OCI-LY7 (cell line): ENCODE measurements around the gene GH1.
"Not testable (repeated sequence)": the region's sequence is repeated elsewhere in the genome, so short reads cannot be mapped to it uniquely, and the experiment has no call there.

Experiments
- CTCF ChIP-seq: fragments of 200-600 bp; sonication (generic); conservative IDR thresholded peaks from 2 replicates; pipeline ENCODE4 v1.5.1; 2014; ENCODE audit warnings: mild to moderate bottlenecking, antibody characterized with exemption, low read length, moderate library complexity, mixed read lengths
- EZH2phosphoT487 ChIP-seq: fragments of 200-600 bp; sonication (generic); IDR thresholded peaks from 2 replicates; pipeline ENCODE4 v1.6.1; 2018; ENCODE audit warnings: low read depth, borderline replicate concordance, mild to moderate bottlenecking, mixed run types, antibody characterized with exemption, low read length, moderate library complexity, mixed read lengths

GRCh38 chr17:63922402-63922801 is 3.8 kb upstream of the GH1 start:
- TF ChIP-seq CTCF, EZH2phosphoT487: not testable (repeated sequence)
